GM10248 (cell line): ENCODE results near the gene LCE3E.
A peak's percentile ranks its signal among the peaks of the same experiment; 100 is the strongest.
"Not testable (repeated sequence)": the region's sequence is repeated elsewhere in the genome, so short reads cannot be mapped to it uniquely, and the experiment has no call there.

Source experiments
- CTCF ChIA-PET: fragments of 300-600 bp; sonication (Branson Sonifier 250); formaldehyde crosslinking; extraction: SDS; loops from one replicate; lab custom pipeline; 2021; ENCODE audit warnings: antibody characterized with exemption; lab: Yijun Ruan, JAX
- POLR2A ChIA-PET: fragments of 350-650 bp; sonication (Branson Sonifier 250); formaldehyde crosslinking; extraction: SDS; loops from one replicate; lab custom pipeline; 2020; ENCODE audit warnings: antibody characterized with exemption; lab: Yijun Ruan, JAX
- DNase-seq: peaks from one replicate; pipeline ENCODE4 v3.0.0; 2012; ENCODE audit errors: extremely low spot score
- TF ChIP-seq, protein P1 (sequence below): IDR thresholded peaks from 2 replicates; pipeline ENCODE4 v1.5.1; 2012; ENCODE audit warnings: mild to moderate bottlenecking, low read depth; ENCODE audit errors: extremely low read depth, missing control alignments, control extremely low read depth

Gene LCE3E

GRCh38 chr1:152566681-152567080, at the start of gene LCE3E:
TSS of gene LCE3E (minus strand) at chr1:152566780. CDS start at chr1:152566208, 572 bp downstream.
- POLR2A ChIA-PET, result no interaction called here
- CTCF ChIA-PET, result interaction anchor here (1.0 to 1.2 kb wide), 2 partner anchors 11 to 88 kb away, joined by 3 read pairs; no protein-coding TSS in a partner anchor
- no peak for DNase-seq
- TF ChIP-seq, protein P1, sequence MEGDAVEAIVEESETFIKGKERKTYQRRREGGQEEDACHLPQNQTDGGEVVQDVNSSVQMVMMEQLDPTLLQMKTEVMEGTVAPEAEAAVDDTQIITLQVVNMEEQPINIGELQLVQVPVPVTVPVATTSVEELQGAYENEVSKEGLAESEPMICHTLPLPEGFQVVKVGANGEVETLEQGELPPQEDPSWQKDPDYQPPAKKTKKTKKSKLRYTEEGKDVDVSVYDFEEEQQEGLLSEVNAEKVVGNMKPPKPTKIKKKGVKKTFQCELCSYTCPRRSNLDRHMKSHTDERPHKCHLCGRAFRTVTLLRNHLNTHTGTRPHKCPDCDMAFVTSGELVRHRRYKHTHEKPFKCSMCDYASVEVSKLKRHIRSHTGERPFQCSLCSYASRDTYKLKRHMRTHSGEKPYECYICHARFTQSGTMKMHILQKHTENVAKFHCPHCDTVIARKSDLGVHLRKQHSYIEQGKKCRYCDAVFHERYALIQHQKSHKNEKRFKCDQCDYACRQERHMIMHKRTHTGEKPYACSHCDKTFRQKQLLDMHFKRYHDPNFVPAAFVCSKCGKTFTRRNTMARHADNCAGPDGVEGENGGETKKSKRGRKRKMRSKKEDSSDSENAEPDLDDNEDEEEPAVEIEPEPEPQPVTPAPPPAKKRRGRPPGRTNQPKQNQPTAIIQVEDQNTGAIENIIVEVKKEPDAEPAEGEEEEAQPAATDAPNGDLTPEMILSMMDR, result no peak

GRCh38 chr1:152613511-152613910, 46.9 kb upstream of the LCE3E start, which contains the start of gene LCE3B:
TSS of gene LCE3B (plus strand) at chr1:152613811. CDS start at chr1:152613811, 0 bp downstream.
- POLR2A ChIA-PET, result no interaction called here
- DNase-seq, result no peak

GRCh38 chr1:152599934-152600333, 33.4 kb upstream of the LCE3E start, which contains the start of gene LCE3C:
TSS of gene LCE3C (plus strand) at chr1:152600234. CDS start at chr1:152600732, 498 bp downstream.
- TF ChIP-seq, protein P1, result no peak
- DNase-seq, result no peak
- ChIA-PET POLR2A (no interaction called here), CTCF (no interaction called here)

More at GRCh38 chr1:152613511-152613910, 46.9 kb upstream of the LCE3E start, which contains the start of gene LCE3B:
- TF ChIP-seq, protein P1, result no peak
- CTCF ChIA-PET, result no interaction called here

GRCh38 chr1:152596986-152597385, 30.4 kb upstream of the LCE3E start:
- TF ChIP-seq, protein P1, result no peak
- no peak for DNase-seq
- ChIA-PET CTCF (no interaction called here), POLR2A (no interaction called here)

DNA sequence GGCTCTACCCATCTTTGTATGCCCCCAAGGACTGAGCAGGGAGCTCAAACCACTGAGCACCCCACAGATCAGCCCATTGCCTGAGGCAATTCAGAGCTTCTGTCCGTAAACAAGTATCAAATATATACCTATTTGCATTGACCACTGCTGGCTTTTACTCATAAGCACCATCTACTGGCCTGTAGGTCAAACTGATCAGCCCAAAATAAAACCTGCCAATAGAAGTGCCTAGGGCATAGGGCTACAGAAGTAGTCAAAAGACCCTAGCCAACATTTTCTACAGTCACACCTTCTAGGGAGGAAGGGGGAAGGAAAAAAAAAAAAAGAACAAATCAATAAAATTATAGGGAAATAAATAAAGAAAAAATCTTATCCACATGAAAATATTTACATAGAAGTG, 19.0 kb upstream of the LCE3E start:
- CTCF ChIA-PET, result interaction anchor here (0.7 kb wide), 1 partner anchor 89 kb away, joined by 3 read pairs; no protein-coding TSS in a partner anchor
- POLR2A ChIA-PET, result no interaction called here
- DNase-seq, result no peak
- TF ChIP-seq, protein P1, result peak; percentile 32

- CTCF ChIA-PET, result interaction anchor here (1.1 kb wide), 1 partner anchor 35 kb away, joined by 3 read pairs; no protein-coding TSS in a partner anchor
- TF ChIP-seq, protein P1, result no peak
- no peak for DNase-seq
- POLR2A ChIA-PET, result no interaction called here
Observed at GRCh38 chr1:152582647-152583046, 16.1 kb upstream of the LCE3E start.

DNA sequence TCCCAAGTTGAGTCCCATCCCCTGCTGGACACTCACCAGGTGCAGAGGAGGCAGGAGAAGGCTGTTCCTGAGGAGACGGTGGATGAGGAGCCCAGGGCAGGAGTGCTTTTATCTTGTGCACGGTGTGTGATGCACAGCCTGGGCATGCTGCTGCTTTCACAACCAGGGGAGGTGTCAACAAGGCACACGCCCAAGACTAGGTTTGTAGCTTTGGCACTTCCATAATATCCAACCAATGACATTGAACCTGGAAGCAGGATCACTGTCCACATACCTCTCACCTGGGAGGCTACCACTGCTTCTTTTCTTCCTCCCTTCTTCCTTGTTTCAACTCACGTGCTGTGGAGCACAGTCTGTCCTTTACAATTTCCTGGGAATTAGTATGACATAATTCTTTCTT, 13.9 kb upstream of the LCE3E start, which contains the start of gene LCE3D:
TSS of gene LCE3D (minus strand) at position 84 of the 400 bp plus-strand sequence. CDS start 580 bp downstream, outside the sequence.
- no peak for DNase-seq
- TF ChIP-seq, protein P1, result no peak
- ChIA-PET POLR2A (no interaction called here), CTCF (interaction anchor here (1.2 kb wide), 1 partner anchor 10 kb away, joined by 3 read pairs; no protein-coding TSS in a partner anchor)

- CTCF ChIA-PET, result interaction anchor here (1.9 kb wide), 1 partner anchor 43 kb away, joined by 8 read pairs; the partner anchor contains the start of gene LCE3A
- DNase-seq, POLR2A ChIA-PET: not testable (repeated sequence)
Observed at GRCh38 chr1:152579526-152579925, 12.9 kb upstream of the LCE3E start.
